Endothelial cell of umbilical vein (primary cell): Measurements from ENCODE around the gene CAMSAP3. TPM values are rescaled to one million over a fixed set of nuclear protein-coding genes. Genes with fewer than 3 reads are reported as not detected.

Experiments used
- BruUV-seq: library from RNA; stranded (reverse); fragments of 400-500 nt; replicated peaks from 2 replicates; lab custom pipeline; 2021; lab: Mats Ljungman, UMichigan
- CTCF ChIA-PET: fragments of 300-600, 350-600 bp; sonication (Branson Sonifier 250); formaldehyde crosslinking; loops from one replicate; lab custom pipeline; 2021; ENCODE audit warnings: antibody characterized with exemption, inconsistent platforms; lab: Charles Lee
- POLR2A ChIA-PET: fragments of 300-600, 350-600 bp; sonication (Branson Sonifier 250); formaldehyde crosslinking; loops from one replicate; lab custom pipeline; 2021; ENCODE audit warnings: antibody characterized with exemption, inconsistent platforms; lab: Charles Lee
- DNase-seq: peaks from one replicate; pipeline ENCODE4 v3.0.0-alpha.2; 2011; ENCODE audit warnings: low read depth, low spot score
- FAIRE-seq: peaks from 2 replicates; lab custom pipeline; 2011; peaks lifted over from hg19 to GRCh38; lab: Jason Lieb, UNC
- H2AFZ ChIP-seq: 2 replicates; pipeline ENCODE4 v1.6.0; 2012; ENCODE audit warnings: low read depth, low read length, control low read depth, inconsistent platforms
- H3K27ac ChIP-seq: 2 replicates; pipeline ENCODE4 v1.5.1; 2011; ENCODE audit warnings: low read depth, mild to moderate bottlenecking, control low read depth, low read length, moderate library complexity; ENCODE audit not compliant: insufficient read depth
- H3K27me3 ChIP-seq, 2 experiments: 2 replicates each; pipeline versions ENCODE4 v1.6.0 to v1.6.1; 2011; ENCODE audit warnings: low read length in 2 of 2, mixed read lengths in 1 of 2; ENCODE audit not compliant: control insufficient read depth in 2 of 2, insufficient read depth in 2 of 2
- H3K36me3 ChIP-seq, 2 experiments: 2 replicates in 1 of 2; 3 replicates in 1 of 2; pipeline ENCODE4 v1.5.1; 2011; ENCODE audit warnings: low read length in 2 of 2, mild to moderate bottlenecking in 1 of 2, moderate library complexity in 1 of 2; ENCODE audit not compliant: control insufficient read depth in 2 of 2, insufficient read depth in 2 of 2; ENCODE audit errors: extremely low read depth in 1 of 2
- H3K4me1 ChIP-seq: 3 replicates; pipeline ENCODE4 v1.5.1; 2011; ENCODE audit warnings: mild to moderate bottlenecking, low read length; ENCODE audit not compliant: control insufficient read depth, insufficient read depth; ENCODE audit errors: extremely low read depth
- H3K4me2 ChIP-seq: 2 replicates; pipeline ENCODE4 v1.6.1; 2011; ENCODE audit warnings: low read length, control low read depth, mixed read lengths; ENCODE audit not compliant: insufficient read depth
- H3K4me3 ChIP-seq, 3 experiments: fragments of 200-600 bp in 1 of 3; sonication (generic), shearing (Covaris generic) in 1 of 3; replicated peaks in 1 of 3; 2 replicates each; pipeline ENCODE4 v1.5.1; 2011 to 2016; ENCODE audit warnings: control low read depth in 3 of 3, low read length in 3 of 3, mild to moderate bottlenecking in 2 of 3, inconsistent platforms in 1 of 3, low read depth in 1 of 3, moderate library complexity in 1 of 3; ENCODE audit not compliant: insufficient read depth in 1 of 3
- H3K79me2 ChIP-seq: 2 replicates; pipeline ENCODE4 v1.6.0; 2012; ENCODE audit warnings: low read length, inconsistent platforms; ENCODE audit not compliant: control insufficient read depth, insufficient read depth
- H3K9ac ChIP-seq: replicated peaks from 2 replicates; pipeline ENCODE3; 2011; ENCODE audit warnings: low read length, control low read depth; ENCODE audit not compliant: insufficient read depth; ENCODE audit errors: extremely low read depth
- H3K9me1 ChIP-seq: replicated peaks from 3 replicates; pipeline ENCODE4 v1.6.0; 2011; ENCODE audit warnings: mild to moderate bottlenecking, low read length; ENCODE audit not compliant: control insufficient read depth, insufficient read depth; ENCODE audit errors: extremely low read depth
- H3K9me3 ChIP-seq: replicated peaks from 2 replicates; pipeline ENCODE4 v1.5.1; 2012; ENCODE audit warnings: low read length, inconsistent platforms; ENCODE audit not compliant: control insufficient read depth, insufficient read depth
- H4K20me1 ChIP-seq: replicated peaks from 2 replicates; pipeline ENCODE3; 2011; ENCODE audit warnings: mild to moderate bottlenecking, low read length; ENCODE audit not compliant: control insufficient read depth, insufficient read depth; ENCODE audit errors: extremely low read depth
- EZH2 ChIP-seq: IDR thresholded peaks from 2 replicates; pipeline ENCODE4 v1.6.1; 2012; ENCODE audit warnings: borderline replicate concordance, low read depth, mild to moderate bottlenecking, moderate library complexity, low read length, inconsistent platforms; ENCODE audit not compliant: severe bottlenecking
- FOS ChIP-seq: IDR thresholded peaks from 2 replicates; pipeline ENCODE4 v1.6.1; 2011; ENCODE audit warnings: mild to moderate bottlenecking, low read length, moderate library complexity, borderline replicate concordance; ENCODE audit not compliant: insufficient read depth
- GATA2 ChIP-seq: IDR thresholded peaks from 2 replicates; pipeline ENCODE4 v1.7.0; 2011; ENCODE audit warnings: low read depth, mild to moderate bottlenecking, moderate library complexity, mixed read lengths, low read length; ENCODE audit not compliant: insufficient read length, insufficient read depth
- JUN ChIP-seq: IDR thresholded peaks from 2 replicates; pipeline ENCODE4 v1.6.1; 2011; ENCODE audit warnings: borderline replicate concordance, low read depth; ENCODE audit not compliant: insufficient read length, insufficient read depth
- MYC ChIP-seq: IDR thresholded peaks from one replicate; pipeline ENCODE4 v1.6.1; 2011; ENCODE audit warnings: mild to moderate bottlenecking, low read depth, low read length
- POLR2A ChIP-seq: IDR thresholded peaks from 2 replicates; pipeline ENCODE4 v1.6.1; 2012; ENCODE audit warnings: low read depth, mild to moderate bottlenecking, control low read depth, low read length
- POLR2AphosphoS5 ChIP-seq: IDR thresholded peaks from 2 replicates; pipeline ENCODE4 v1.6.1; 2012; ENCODE audit warnings: low read depth, mild to moderate bottlenecking, control low read depth, low read length, moderate library complexity; ENCODE audit not compliant: insufficient read depth
- dilution Hi-C: fragments of 300-500 bp; cut with MboI; formaldehyde crosslinking; loops from one replicate; pipeline ENCODE4 v1.15.0; 2019; ENCODE audit warnings: low sequenced_read_pairs; ENCODE audit not compliant: extremely low pct_ligation_motif_present
- intact Hi-C: fragments of 100-400 bp; cut with micrococcal nuclease; formaldehyde crosslinking; loops from one replicate; pipeline ENCODE4 v1.10.0; 2022
- polyA plus RNA-seq, 4 experiments: library from polyadenylated mRNA; depleted of rRNA in 3 of 4; stranded (reverse) in 3 of 4; unstranded in 1 of 4; fragments of >200 nt; gene quantifications; 2 replicates each; pipeline versions ENCODE4 v1.2.1 to v1.2.3, GENCODE V29; 2011 to 2012; ENCODE audit warnings: missing spikeins in 1 of 4
- total RNA-seq: library from RNA; stranded (reverse); gene quantifications from 2 replicates; pipeline ENCODE4 v1.2.3, GENCODE V29; 2021
- TF ChIP-seq, protein P1 (sequence below): IDR thresholded peaks from 2 replicates; pipeline ENCODE4 v1.6.1; 2011; ENCODE audit not compliant: insufficient read depth, insufficient read length
- TF ChIP-seq, protein P2 (sequence below), 2 donors: IDR thresholded peaks; 1 replicate in 1 of 2; 2 replicates in 1 of 2; pipeline ENCODE4 v1.5.1; 2011; ENCODE audit warnings: low read length in 2 of 2, mild to moderate bottlenecking in 2 of 2, moderate library complexity in 2 of 2, control low read depth in 1 of 2, inconsistent platforms in 1 of 2, low read depth in 1 of 2; ENCODE audit not compliant: insufficient read depth in 1 of 2; ENCODE audit errors: extremely low read depth in 1 of 2

Gene CAMSAP3
- total and polyA plus RNA-seq, 2 donors (not counting 3 experiments of a cell fraction or from before 2014, with no cell fraction given) = 0.11 to 0.22 TPM

DNA sequence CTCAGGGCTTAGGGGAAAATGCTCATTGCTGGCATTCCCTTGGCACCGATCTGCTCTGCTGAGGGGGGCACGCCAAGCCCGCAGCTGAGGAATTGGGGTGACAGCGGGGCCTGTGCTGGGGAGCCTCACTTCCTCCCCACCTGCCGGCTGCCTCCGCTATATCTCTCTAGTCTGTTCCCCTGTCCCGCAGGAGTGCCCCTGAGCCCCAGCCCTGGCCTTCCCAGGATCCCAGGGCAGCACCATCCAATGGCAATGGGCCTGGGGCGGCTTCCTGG lies 50.7 kb downstream of the CAMSAP3 start:
- Histone ChIP-seq H3K9me3 (no peaks in the 10 kb centered on the region), H3K36me3 (no peaks in the 10 kb centered on the region), H3K4me3 (no peak overlapping the region), H3K9me1 (no peaks in the 10 kb centered on the region), H3K9ac (no peak overlapping the region), H4K20me1 (no peaks in the 10 kb centered on the region), H2AFZ (no peak overlapping the region), H3K27me3 (peaks cover 0 to 2% of the 10 kb centered on the region in 2 experiments), H3K27ac (no peak overlapping the region), H3K79me2 (no peaks in the 10 kb centered on the region), H3K4me2 (no peak overlapping the region), H3K4me1 (no peaks in the 10 kb centered on the region)
- ChIA-PET POLR2A (no interaction called here), CTCF (no interaction called here)
- FAIRE-seq = no peak
- TF ChIP-seq MYC (no peak), JUN (no peak), EZH2 (no peak), POLR2A (no peak)
- dilution Hi-C loops (no loop called here), intact Hi-C loops (no loop called here)
- no TSS peak for BruUV-seq
- no peak for DNase-seq

DNA sequence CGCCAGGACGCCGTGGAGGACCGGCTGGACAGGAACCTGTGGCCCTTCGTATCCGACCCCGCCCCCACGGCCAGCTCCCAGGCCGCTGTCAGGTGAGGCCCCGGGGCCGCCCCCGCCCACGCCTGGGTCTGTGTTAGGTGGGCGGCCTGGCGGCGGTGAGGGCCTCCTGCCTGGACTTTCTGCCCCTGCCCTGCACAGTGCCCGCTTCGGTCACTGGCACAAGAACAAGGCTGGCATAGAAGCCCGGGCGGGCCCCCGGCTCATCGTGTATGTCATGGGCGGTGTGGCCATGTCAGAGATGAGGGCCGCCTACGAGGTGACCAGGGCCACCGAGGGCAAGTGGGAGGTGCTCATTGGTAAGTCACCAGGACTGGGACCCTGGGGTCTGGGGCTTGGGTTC lies 51.5 kb downstream of the CAMSAP3 start:
- dilution Hi-C loops (no loop called here), intact Hi-C loops (no loop called here)
- H4K20me1 ChIP-seq = no peaks in the 10 kb centered on the region
- peaks cover 2% of the 10 kb centered on the region for H3K4me1 ChIP-seq
- H3K9me3 ChIP-seq = no peaks in the 10 kb centered on the region
- H3K79me2 ChIP-seq = no peaks in the 10 kb centered on the region
- no peak overlapping the region for H3K27ac ChIP-seq
- H3K4me2 ChIP-seq = no peak overlapping the region
- no peak overlapping the region for H2AFZ ChIP-seq
- no peak overlapping the region for H3K4me3 ChIP-seq
- FAIRE-seq = no peak
- no peaks in the 10 kb centered on the region for H3K36me3 ChIP-seq
- ChIA-PET POLR2A (no interaction called here), CTCF (interaction anchor here (1.4 kb wide), 1 partner anchor 34 kb away, joined by 3 read pairs; the partner anchor contains the start of gene TRAPPC5)
- no peak overlapping the region for H3K9ac ChIP-seq
- TF ChIP-seq EZH2 (no peak), MYC (no peak), FOS (no peak), GATA2 (no peak), POLR2A (no peak), POLR2AphosphoS5 (no peak), JUN (no peak)
- TF ChIP-seq, protein P1, sequence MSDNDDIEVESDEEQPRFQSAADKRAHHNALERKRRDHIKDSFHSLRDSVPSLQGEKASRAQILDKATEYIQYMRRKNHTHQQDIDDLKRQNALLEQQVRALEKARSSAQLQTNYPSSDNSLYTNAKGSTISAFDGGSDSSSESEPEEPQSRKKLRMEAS = no peak
- TF ChIP-seq, protein P2, sequence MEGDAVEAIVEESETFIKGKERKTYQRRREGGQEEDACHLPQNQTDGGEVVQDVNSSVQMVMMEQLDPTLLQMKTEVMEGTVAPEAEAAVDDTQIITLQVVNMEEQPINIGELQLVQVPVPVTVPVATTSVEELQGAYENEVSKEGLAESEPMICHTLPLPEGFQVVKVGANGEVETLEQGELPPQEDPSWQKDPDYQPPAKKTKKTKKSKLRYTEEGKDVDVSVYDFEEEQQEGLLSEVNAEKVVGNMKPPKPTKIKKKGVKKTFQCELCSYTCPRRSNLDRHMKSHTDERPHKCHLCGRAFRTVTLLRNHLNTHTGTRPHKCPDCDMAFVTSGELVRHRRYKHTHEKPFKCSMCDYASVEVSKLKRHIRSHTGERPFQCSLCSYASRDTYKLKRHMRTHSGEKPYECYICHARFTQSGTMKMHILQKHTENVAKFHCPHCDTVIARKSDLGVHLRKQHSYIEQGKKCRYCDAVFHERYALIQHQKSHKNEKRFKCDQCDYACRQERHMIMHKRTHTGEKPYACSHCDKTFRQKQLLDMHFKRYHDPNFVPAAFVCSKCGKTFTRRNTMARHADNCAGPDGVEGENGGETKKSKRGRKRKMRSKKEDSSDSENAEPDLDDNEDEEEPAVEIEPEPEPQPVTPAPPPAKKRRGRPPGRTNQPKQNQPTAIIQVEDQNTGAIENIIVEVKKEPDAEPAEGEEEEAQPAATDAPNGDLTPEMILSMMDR (IDR thresholded peaks at IDR 0.05; ENCODE audit: extremely low read depth in 1 of 2, insufficient read depth in 1 of 2, low read depth in 1 of 2, low read length in 2 of 2) = no peak
- BruUV-seq = no TSS peak
- DNase-seq = no peak
- H3K27me3 ChIP-seq = peaks cover 0 to 2% of the 10 kb centered on the region in 2 experiments
- no peaks in the 10 kb centered on the region for H3K9me1 ChIP-seq
